AG04450 (cell line): ENCODE measurements around the gene C4orf50. TPM values are rescaled to one million over a fixed set of nuclear protein-coding genes. Genes with fewer than 3 reads are reported as not detected.

ENCODE experiments used
- CTCF ChIA-PET: fragments of 300-600, 350-600 bp; formaldehyde crosslinking; extraction: SDS; loops from one replicate; lab custom pipeline; 2022; ENCODE audit warnings: antibody characterized with exemption, inconsistent platforms; lab: Charles Lee
- POLR2A ChIA-PET: fragments of 350-600 bp; formaldehyde crosslinking; extraction: SDS; loops from one replicate; lab custom pipeline; 2021; ENCODE audit warnings: antibody characterized with exemption, inconsistent platforms; lab: Yijun Ruan, JAX
- DNase-seq: peaks from one replicate; pipeline ENCODE4 v3.0.0-alpha.2; 2011; ENCODE audit warnings: low read depth, low spot score
- H3K27ac ChIP-seq: one replicate; pipeline ENCODE4 v1.5.1; 2012; ENCODE audit warnings: low read depth, low read length, control low read depth
- H3K27me3 ChIP-seq: one replicate; pipeline ENCODE4 v1.6.0; 2012; ENCODE audit warnings: low read length; ENCODE audit not compliant: control insufficient read depth, insufficient read depth
- H3K4me3 ChIP-seq: 2 replicates; pipeline ENCODE4 v1.5.1; 2011; ENCODE audit warnings: mild to moderate bottlenecking, low read depth, low read length, control low read depth
- H3K9me3 ChIP-seq: 2 replicates; pipeline ENCODE4 v1.5.1; 2012; ENCODE audit warnings: low read length; ENCODE audit not compliant: control insufficient read depth, insufficient read depth
- polyA plus RNA-seq: library from polyadenylated mRNA; depleted of rRNA; stranded (reverse); fragments of >200 nt; gene quantifications from 2 replicates; pipeline ENCODE4 v1.2.3, GENCODE V29; 2011
- TF ChIP-seq, protein P1 (sequence below): IDR thresholded peaks from 2 replicates; pipeline ENCODE4 v1.5.1; 2011; ENCODE audit warnings: low read depth, low read length, control low read depth, inconsistent platforms

C4orf50 gene
- polyA plus RNA-seq, 1 experiment: not detected

- ChIA-PET POLR2A (no interaction called here), CTCF (no interaction called here)
- Histone ChIP-seq H3K27me3 (peaks cover 5% of the 10 kb centered on the region), H3K9me3 (no peaks in the 10 kb centered on the region), H3K27ac (no peak overlapping the region), H3K4me3 (no peak overlapping the region)
- no peak for DNase-seq
- TF ChIP-seq, protein P1, sequence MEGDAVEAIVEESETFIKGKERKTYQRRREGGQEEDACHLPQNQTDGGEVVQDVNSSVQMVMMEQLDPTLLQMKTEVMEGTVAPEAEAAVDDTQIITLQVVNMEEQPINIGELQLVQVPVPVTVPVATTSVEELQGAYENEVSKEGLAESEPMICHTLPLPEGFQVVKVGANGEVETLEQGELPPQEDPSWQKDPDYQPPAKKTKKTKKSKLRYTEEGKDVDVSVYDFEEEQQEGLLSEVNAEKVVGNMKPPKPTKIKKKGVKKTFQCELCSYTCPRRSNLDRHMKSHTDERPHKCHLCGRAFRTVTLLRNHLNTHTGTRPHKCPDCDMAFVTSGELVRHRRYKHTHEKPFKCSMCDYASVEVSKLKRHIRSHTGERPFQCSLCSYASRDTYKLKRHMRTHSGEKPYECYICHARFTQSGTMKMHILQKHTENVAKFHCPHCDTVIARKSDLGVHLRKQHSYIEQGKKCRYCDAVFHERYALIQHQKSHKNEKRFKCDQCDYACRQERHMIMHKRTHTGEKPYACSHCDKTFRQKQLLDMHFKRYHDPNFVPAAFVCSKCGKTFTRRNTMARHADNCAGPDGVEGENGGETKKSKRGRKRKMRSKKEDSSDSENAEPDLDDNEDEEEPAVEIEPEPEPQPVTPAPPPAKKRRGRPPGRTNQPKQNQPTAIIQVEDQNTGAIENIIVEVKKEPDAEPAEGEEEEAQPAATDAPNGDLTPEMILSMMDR: no peak
These were observed 96.9 kb downstream of the C4orf50 start for GRCh38 chr4:5921101-5921980.

GRCh38 chr4:5919571-5919970 lies 98.7 kb downstream of the C4orf50 start:
- TF ChIP-seq, protein P1: no peak
- DNase-seq: no peak
- Histone ChIP-seq H3K9me3 (no peaks in the 10 kb centered on the region), H3K27me3 (peaks cover 5% of the 10 kb centered on the region), H3K4me3 (no peak overlapping the region), H3K27ac (no peak overlapping the region)
- ChIA-PET CTCF (no interaction called here), POLR2A (no interaction called here)

DNA sequence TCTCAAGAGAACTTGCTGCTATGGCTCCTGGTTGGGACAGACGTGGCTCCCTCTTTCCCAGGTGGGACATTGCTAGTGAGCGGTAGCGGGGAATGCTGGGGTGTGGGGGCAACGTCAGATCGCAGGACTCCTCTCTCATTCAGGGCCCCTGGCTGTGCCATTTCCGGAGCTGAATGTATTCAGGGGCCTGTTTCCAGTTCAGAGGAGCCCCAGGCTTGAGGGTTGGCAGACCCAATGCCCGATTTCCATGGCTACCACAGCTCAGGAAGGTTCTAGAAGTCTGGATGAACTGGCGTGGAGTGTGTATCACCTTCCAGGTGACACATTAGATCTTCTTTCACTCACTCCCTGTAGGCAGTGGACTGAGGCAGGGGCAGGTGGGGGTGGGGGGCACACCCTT lies 99.2 kb downstream of the C4orf50 start:
- POLR2A ChIA-PET: no interaction called here
- TF ChIP-seq, protein P1: no peak
- H3K27me3 ChIP-seq: peaks cover 5% of the 10 kb centered on the region
- no peaks in the 10 kb centered on the region for H3K9me3 ChIP-seq
- no peak overlapping the region for H3K4me3 ChIP-seq
- H3K27ac ChIP-seq: no peak overlapping the region
- DNase-seq: no peak
- CTCF ChIA-PET: no interaction called here

GRCh38 chr4:5918331-5918985 lies 99.8 kb downstream of the C4orf50 start:
- Histone ChIP-seq H3K27ac (no peak overlapping the region), H3K27me3 (peaks cover 5% of the 10 kb centered on the region), H3K4me3 (no peak overlapping the region), H3K9me3 (no peaks in the 10 kb centered on the region)
- no peak for DNase-seq
- TF ChIP-seq, protein P1: no peak
- POLR2A ChIA-PET: no interaction called here
- CTCF ChIA-PET: no interaction called here

DNA sequence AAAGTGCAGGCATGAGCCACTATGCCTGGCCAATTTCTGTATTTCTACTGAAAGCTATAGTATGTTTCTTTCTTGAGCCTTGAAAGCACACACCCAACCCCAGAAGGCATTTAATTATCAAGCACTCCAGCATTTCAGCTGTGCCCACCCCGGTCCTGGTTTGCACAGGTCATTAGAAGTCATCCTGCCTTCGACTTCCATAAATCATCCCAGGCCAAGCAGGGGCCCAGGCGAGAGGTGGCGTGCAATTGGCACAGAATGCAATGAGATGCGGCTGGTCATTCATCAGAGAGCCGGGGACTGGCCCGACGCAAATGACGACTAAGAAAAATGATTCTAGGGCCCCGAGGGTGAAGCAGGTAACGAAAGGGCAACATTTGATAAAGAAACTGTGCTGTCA lies 100.6 kb downstream of the C4orf50 start:
- Histone ChIP-seq H3K27me3 (peaks cover 5% of the 10 kb centered on the region), H3K4me3 (no peak overlapping the region), H3K9me3 (no peaks in the 10 kb centered on the region), H3K27ac (no peak overlapping the region)
- no peak for DNase-seq
- ChIA-PET CTCF (no interaction called here), POLR2A (no interaction called here)
- TF ChIP-seq, protein P1: no peak
